ENCODE measurements around the gene ANKRD40. TPM values are rescaled to one million over a fixed set of nuclear protein-coding genes. Genes with fewer than 3 reads are reported as not detected.

ANKRD40 gene
- total and polyA plus RNA-seq, 10 of the 15 experiments (the other 5 are each of a cell fraction or from before 2014, with no cell fraction given), result 5.9 to 21.7 (median 14.8) TPM

GRCh38 chr17:50693036-50693682, 14.6 kb downstream of the ANKRD40 start:
- H3K27ac ChIP-seq (ENCODE audit: control insufficient read depth, insufficient read depth), result no peak overlapping the region
- H3K79me2 ChIP-seq (ENCODE audit: control insufficient read depth, insufficient read depth, low read length), result no peaks in the 10 kb centered on the region
- no peaks in the 10 kb centered on the region for H4K20me1 ChIP-seq (ENCODE audit: control insufficient read depth, insufficient read depth)
- peaks cover 4 to 24% of the 10 kb centered on the region in 2 experiments for H3K36me3 ChIP-seq (ENCODE audit: control insufficient read depth in 2 of 2, insufficient read depth in 2 of 2, low read length in 1 of 2)
- H3K9me3 ChIP-seq (replicated peaks; ENCODE audit: control insufficient read depth, insufficient read depth, low read length), result no peaks in the 10 kb centered on the region
- ATAC-seq (no peak), DNase-seq (ENCODE audit: low read depth, low spot score) (no peak), FAIRE-seq (no peak)
- CTCF ChIA-PET, result interaction anchor here (0.7 to 8.2 kb wide), 2 partner anchors 9 to 62 kb away, joined by 3 to 211 read pairs; partner anchors contain the start of gene ABCC3
- H3K9ac ChIP-seq (ENCODE audit: control insufficient read depth, insufficient read depth, low read length), result no peak overlapping the region
- WGBS (ENCODE audit: insufficient coverage, insufficient replicate concordance, low lambda C conversion rate, missing lambda C conversion rate), result 96% methylated on average over 5 of the region's 5 CpGs
- in situ Hi-C loops (cut with MboI) (no loop called here), intact Hi-C loops (cut with micrococcal nuclease; ENCODE audit: unreplicated experiment) (no loop called here)
- POLR2A ChIA-PET, result interaction anchor here (0.6 kb wide), 1 partner anchor 272 kb away, joined by 4 read pairs; no protein-coding TSS in a partner anchor
- no TSS peak for BruUV-seq (replicated peaks)
- H3K4me1 ChIP-seq (ENCODE audit: control insufficient read depth, insufficient read depth, low read length), result peaks cover 13% of the 10 kb centered on the region
- no peak overlapping the region for H3K4me3 ChIP-seq
- RAD21 ChIA-PET (ENCODE audit: unreplicated experiment), result interaction anchor here (0.6 to 5.5 kb wide), 5 partner anchors 57 to 131 kb away, joined by 3 to 34 read pairs (median 4); no protein-coding TSS in a partner anchor
- SMC1A ChIA-PET (ENCODE audit: uncharacterized antibody, unreplicated experiment), result interaction anchor here (1.9 to 6.0 kb wide), 2 partner anchors 61 to 63 kb away, joined by 6 to 90 read pairs; no protein-coding TSS in a partner anchor
- no peak for TF ChIP-seq KLF5 (IDR thresholded peaks at IDR 0.05; ENCODE audit: partially characterized antibody)
- H3K27me3 ChIP-seq (replicated peaks in 1 of 2; ENCODE audit: control insufficient read depth in 2 of 2, insufficient read depth in 2 of 2, low read length in 1 of 2), result no peaks in the 10 kb centered on the region
- no peak overlapping the region for H3K4me2 ChIP-seq (ENCODE audit: control insufficient read depth, insufficient read depth)
- H2AFZ ChIP-seq (ENCODE audit: control insufficient read depth, low read depth, low read length), result no peak overlapping the region

- H3K79me2 ChIP-seq (ENCODE audit: control insufficient read depth, insufficient read depth, low read length), result no peaks in the 10 kb centered on the region
- no peak overlapping the region for H3K9ac ChIP-seq (ENCODE audit: control insufficient read depth, insufficient read depth, low read length)
- ChIA-PET RAD21 (ENCODE audit: unreplicated experiment) (interaction anchor here (1.3 to 2.0 kb wide), 2 partner anchors 57 to 59 kb away, joined by 3 to 4 read pairs; no protein-coding TSS in a partner anchor), CTCF (interaction anchor here (0.7 to 8.2 kb wide), 2 partner anchors 46 to 61 kb away, joined by 4 to 211 read pairs; partner anchors contain the start of gene ABCC3), SMC1A (ENCODE audit: uncharacterized antibody, unreplicated experiment) (interaction anchor here (1.9 kb wide), 1 partner anchor 60 kb away, joined by 6 read pairs; no protein-coding TSS in a partner anchor), POLR2A (no interaction called here)
- H3K4me3 ChIP-seq, result no peak overlapping the region
- TF ChIP-seq MAX (IDR thresholded peaks at IDR 0.05; ENCODE audit: low read depth, low read length) (no peak), CEBPB (IDR thresholded peaks at IDR 0.05; ENCODE audit: borderline replicate concordance in 1 of 2, low read depth in 2 of 2, low read length in 2 of 2) (no peak), POU2F2 (IDR thresholded peaks at IDR 0.05; ENCODE audit: borderline replicate concordance, low read depth, low read length) (no peak), ASH2L (IDR thresholded peaks at IDR 0.05; ENCODE audit: borderline replicate concordance, low read depth) (no peak), POLR2AphosphoS5 (IDR thresholded peaks at IDR 0.05; ENCODE audit: low read length) (no peak), SP1 (IDR thresholded peaks at IDR 0.05; ENCODE audit: low read depth, low read length) (no peak), BRCA1 (IDR thresholded peaks at IDR 0.05; ENCODE audit: low read depth, low read length) (no peak), FOS (IDR thresholded peaks at IDR 0.05; ENCODE audit: borderline replicate concordance, extremely low read depth, insufficient read length) (no peak), SRF (IDR thresholded peaks at IDR 0.05; ENCODE audit: low read depth in 2 of 2, low read length in 2 of 2) (no peak), CTCF (IDR thresholded peaks at IDR 0.05 in 2 of 3, conservative IDR thresholded peaks at IDR 0.05 in 1 of 3; ENCODE audit: control insufficient read depth in 2 of 3, extremely low read depth in 1 of 3, insufficient read depth in 1 of 3, low read depth in 3 of 3, low read length in 3 of 3) (no peak)
- H3K27me3 ChIP-seq (replicated peaks in 1 of 2; ENCODE audit: control insufficient read depth in 2 of 2, insufficient read depth in 2 of 2, low read length in 1 of 2), result no peaks in the 10 kb centered on the region
- DNase-seq (ENCODE audit: low read depth, low spot score) (no peak), FAIRE-seq (no peak), ATAC-seq (no peak)
- no peak overlapping the region for H3K27ac ChIP-seq (ENCODE audit: control insufficient read depth, insufficient read depth)
- no peak overlapping the region for H3K4me2 ChIP-seq (ENCODE audit: control insufficient read depth, insufficient read depth)
- H4K20me1 ChIP-seq (ENCODE audit: control insufficient read depth, insufficient read depth), result no peaks in the 10 kb centered on the region
- peaks cover 13% of the 10 kb centered on the region for H3K4me1 ChIP-seq (ENCODE audit: control insufficient read depth, insufficient read depth, low read length)
- H3K36me3 ChIP-seq (ENCODE audit: control insufficient read depth in 2 of 2, insufficient read depth in 2 of 2, low read length in 1 of 2), result peaks cover 4 to 21% of the 10 kb centered on the region in 2 experiments
- no TSS peak for BruUV-seq (replicated peaks)
- intact Hi-C loops (cut with micrococcal nuclease; ENCODE audit: unreplicated experiment), result no loop called here
- H3K9me3 ChIP-seq (replicated peaks; ENCODE audit: control insufficient read depth, insufficient read depth, low read length), result no peaks in the 10 kb centered on the region
- in situ Hi-C loops (cut with MboI), result no loop called here
- no peak overlapping the region for H2AFZ ChIP-seq (ENCODE audit: control insufficient read depth, low read depth, low read length)
- WGBS (ENCODE audit: insufficient coverage, insufficient replicate concordance, low lambda C conversion rate, missing lambda C conversion rate), result 90% methylated on average over 6 of the region's 6 CpGs
Observed at GRCh38 chr17:50692448-50693035, 15.2 kb downstream of the ANKRD40 start.
